ENCODE data around the gene C1GALT1.

- no peak for TF ChIP-seq POLR2A (IDR thresholded peaks at IDR 0.05)
- no peak for TF ChIP-seq CTCF (IDR thresholded peaks at IDR 0.05)
Observed at GRCh38 chr7:7276161-7276560, 93.8 kb downstream of the C1GALT1 start.
